Endothelial cell of umbilical vein (primary cell): ENCODE results near the gene ARFIP1. TPM values are rescaled to one million over a fixed set of nuclear protein-coding genes. Genes with fewer than 3 reads are reported as not detected.

ENCODE experiments used
- BruUV-seq: library from RNA; stranded (reverse); fragments of 400-500 nt; replicated peaks from 2 replicates; lab custom pipeline; 2021; lab: Mats Ljungman, UMichigan
- CTCF ChIA-PET: fragments of 300-600, 350-600 bp; sonication (Branson Sonifier 250); formaldehyde crosslinking; loops from one replicate; lab custom pipeline; 2021; ENCODE audit warnings: antibody characterized with exemption, inconsistent platforms; lab: Charles Lee
- POLR2A ChIA-PET: fragments of 300-600, 350-600 bp; sonication (Branson Sonifier 250); formaldehyde crosslinking; loops from one replicate; lab custom pipeline; 2021; ENCODE audit warnings: antibody characterized with exemption, inconsistent platforms; lab: Charles Lee
- DNase-seq: peaks from one replicate; pipeline ENCODE4 v3.0.0-alpha.2; 2011; ENCODE audit warnings: low read depth, low spot score
- FAIRE-seq: peaks from 2 replicates; lab custom pipeline; 2011; peaks lifted over from hg19 to GRCh38; lab: Jason Lieb, UNC
- H2AFZ ChIP-seq: 2 replicates; pipeline ENCODE4 v1.6.0; 2012; ENCODE audit warnings: low read depth, low read length, control low read depth, inconsistent platforms
- H3K27ac ChIP-seq: 2 replicates; pipeline ENCODE4 v1.5.1; 2011; ENCODE audit warnings: low read depth, mild to moderate bottlenecking, control low read depth, low read length, moderate library complexity; ENCODE audit not compliant: insufficient read depth
- H3K27me3 ChIP-seq, 2 experiments: 2 replicates each; pipeline versions ENCODE4 v1.6.0 to v1.6.1; 2011; ENCODE audit warnings: low read length in 2 of 2, mixed read lengths in 1 of 2; ENCODE audit not compliant: control insufficient read depth in 2 of 2, insufficient read depth in 2 of 2
- H3K36me3 ChIP-seq, 2 experiments: 2 replicates in 1 of 2; 3 replicates in 1 of 2; pipeline ENCODE4 v1.5.1; 2011; ENCODE audit warnings: low read length in 2 of 2, mild to moderate bottlenecking in 1 of 2, moderate library complexity in 1 of 2; ENCODE audit not compliant: control insufficient read depth in 2 of 2, insufficient read depth in 2 of 2; ENCODE audit errors: extremely low read depth in 1 of 2
- H3K4me1 ChIP-seq: 3 replicates; pipeline ENCODE4 v1.5.1; 2011; ENCODE audit warnings: mild to moderate bottlenecking, low read length; ENCODE audit not compliant: control insufficient read depth, insufficient read depth; ENCODE audit errors: extremely low read depth
- H3K4me2 ChIP-seq: 2 replicates; pipeline ENCODE4 v1.6.1; 2011; ENCODE audit warnings: low read length, control low read depth, mixed read lengths; ENCODE audit not compliant: insufficient read depth
- H3K4me3 ChIP-seq, 3 experiments: fragments of 200-600 bp in 1 of 3; sonication (generic), shearing (Covaris generic) in 1 of 3; replicated peaks in 1 of 3; 2 replicates each; pipeline ENCODE4 v1.5.1; 2011 to 2016; ENCODE audit warnings: control low read depth in 3 of 3, low read length in 3 of 3, mild to moderate bottlenecking in 2 of 3, inconsistent platforms in 1 of 3, low read depth in 1 of 3, moderate library complexity in 1 of 3; ENCODE audit not compliant: insufficient read depth in 1 of 3
- H3K79me2 ChIP-seq: 2 replicates; pipeline ENCODE4 v1.6.0; 2012; ENCODE audit warnings: low read length, inconsistent platforms; ENCODE audit not compliant: control insufficient read depth, insufficient read depth
- H3K9ac ChIP-seq: replicated peaks from 2 replicates; pipeline ENCODE3; 2011; ENCODE audit warnings: low read length, control low read depth; ENCODE audit not compliant: insufficient read depth; ENCODE audit errors: extremely low read depth
- H3K9me1 ChIP-seq: replicated peaks from 3 replicates; pipeline ENCODE4 v1.6.0; 2011; ENCODE audit warnings: mild to moderate bottlenecking, low read length; ENCODE audit not compliant: control insufficient read depth, insufficient read depth; ENCODE audit errors: extremely low read depth
- H3K9me3 ChIP-seq: replicated peaks from 2 replicates; pipeline ENCODE4 v1.5.1; 2012; ENCODE audit warnings: low read length, inconsistent platforms; ENCODE audit not compliant: control insufficient read depth, insufficient read depth
- H4K20me1 ChIP-seq: replicated peaks from 2 replicates; pipeline ENCODE3; 2011; ENCODE audit warnings: mild to moderate bottlenecking, low read length; ENCODE audit not compliant: control insufficient read depth, insufficient read depth; ENCODE audit errors: extremely low read depth
- EZH2 ChIP-seq: IDR thresholded peaks from 2 replicates; pipeline ENCODE4 v1.6.1; 2012; ENCODE audit warnings: borderline replicate concordance, low read depth, mild to moderate bottlenecking, moderate library complexity, low read length, inconsistent platforms; ENCODE audit not compliant: severe bottlenecking
- FOS ChIP-seq: IDR thresholded peaks from 2 replicates; pipeline ENCODE4 v1.6.1; 2011; ENCODE audit warnings: mild to moderate bottlenecking, low read length, moderate library complexity, borderline replicate concordance; ENCODE audit not compliant: insufficient read depth
- GATA2 ChIP-seq: IDR thresholded peaks from 2 replicates; pipeline ENCODE4 v1.7.0; 2011; ENCODE audit warnings: low read depth, mild to moderate bottlenecking, moderate library complexity, mixed read lengths, low read length; ENCODE audit not compliant: insufficient read length, insufficient read depth
- JUN ChIP-seq: IDR thresholded peaks from 2 replicates; pipeline ENCODE4 v1.6.1; 2011; ENCODE audit warnings: borderline replicate concordance, low read depth; ENCODE audit not compliant: insufficient read length, insufficient read depth
- MYC ChIP-seq: IDR thresholded peaks from one replicate; pipeline ENCODE4 v1.6.1; 2011; ENCODE audit warnings: mild to moderate bottlenecking, low read depth, low read length
- POLR2A ChIP-seq: IDR thresholded peaks from 2 replicates; pipeline ENCODE4 v1.6.1; 2012; ENCODE audit warnings: low read depth, mild to moderate bottlenecking, control low read depth, low read length
- POLR2AphosphoS5 ChIP-seq: IDR thresholded peaks from 2 replicates; pipeline ENCODE4 v1.6.1; 2012; ENCODE audit warnings: low read depth, mild to moderate bottlenecking, control low read depth, low read length, moderate library complexity; ENCODE audit not compliant: insufficient read depth
- dilution Hi-C: fragments of 300-500 bp; cut with MboI; formaldehyde crosslinking; loops from one replicate; pipeline ENCODE4 v1.15.0; 2019; ENCODE audit warnings: low sequenced_read_pairs; ENCODE audit not compliant: extremely low pct_ligation_motif_present
- intact Hi-C: fragments of 100-400 bp; cut with micrococcal nuclease; formaldehyde crosslinking; loops from one replicate; pipeline ENCODE4 v1.10.0; 2022
- polyA plus RNA-seq, 4 experiments: library from polyadenylated mRNA; depleted of rRNA in 3 of 4; stranded (reverse) in 3 of 4; unstranded in 1 of 4; fragments of >200 nt; gene quantifications; 2 replicates each; pipeline versions ENCODE4 v1.2.1 to v1.2.3, GENCODE V29; 2011 to 2012; ENCODE audit warnings: missing spikeins in 1 of 4
- total RNA-seq: library from RNA; stranded (reverse); gene quantifications from 2 replicates; pipeline ENCODE4 v1.2.3, GENCODE V29; 2021
- TF ChIP-seq, protein P1 (sequence below): IDR thresholded peaks from 2 replicates; pipeline ENCODE4 v1.6.1; 2011; ENCODE audit not compliant: insufficient read depth, insufficient read length
- TF ChIP-seq, protein P2 (sequence below), 2 donors: IDR thresholded peaks; 1 replicate in 1 of 2; 2 replicates in 1 of 2; pipeline ENCODE4 v1.5.1; 2011; ENCODE audit warnings: low read length in 2 of 2, mild to moderate bottlenecking in 2 of 2, moderate library complexity in 2 of 2, control low read depth in 1 of 2, inconsistent platforms in 1 of 2, low read depth in 1 of 2; ENCODE audit not compliant: insufficient read depth in 1 of 2; ENCODE audit errors: extremely low read depth in 1 of 2

The ARFIP1 gene
- total and polyA plus RNA-seq, 2 donors (not counting 3 experiments of a cell fraction or from before 2014, with no cell fraction given), result 10.0 to 24.2 TPM

DNA sequence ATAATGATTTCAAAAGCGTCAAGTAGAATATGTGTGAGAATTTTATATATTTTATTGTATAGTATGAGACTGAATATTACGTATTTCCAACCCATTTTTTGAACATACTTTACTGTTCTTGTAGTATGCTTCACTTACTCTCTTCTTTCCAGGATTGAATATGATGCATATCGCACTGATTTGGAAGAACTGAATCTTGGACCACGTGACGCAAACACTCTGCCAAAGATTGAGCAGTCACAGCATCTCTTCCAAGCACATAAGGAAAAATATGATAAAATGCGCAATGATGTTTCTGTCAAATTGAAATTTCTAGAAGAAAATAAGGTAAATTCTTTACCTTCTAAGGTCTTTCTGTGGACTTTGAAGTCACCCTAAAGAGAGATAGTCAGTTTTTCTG, 108.2 kb downstream of the ARFIP1 start:
- CTCF ChIA-PET, result interaction anchor here (1.5 kb wide), 1 partner anchor 195 kb away, joined by 3 read pairs; no protein-coding TSS in a partner anchor
- DNase-seq, result no peak

More for the DNA sequence above, 108.2 kb downstream of the ARFIP1 start:
- no peak for FAIRE-seq
- Histone ChIP-seq H3K9me1 (peaks cover 3% of the 10 kb centered on the region), H2AFZ (no peak overlapping the region), H3K27ac (no peak overlapping the region), H3K4me1 (no peaks in the 10 kb centered on the region), H3K27me3 (no peaks in the 10 kb centered on the region), H3K9ac (no peak overlapping the region), H3K4me2 (no peak overlapping the region), H3K4me3 (no peak overlapping the region), H4K20me1 (no peaks in the 10 kb centered on the region), H3K36me3 (peaks cover 0 to 2% of the 10 kb centered on the region in 2 experiments), H3K79me2 (no peaks in the 10 kb centered on the region), H3K9me3 (no peaks in the 10 kb centered on the region)
- TF ChIP-seq FOS, result no peak
- no peak for TF ChIP-seq POLR2A
- no peak for TF ChIP-seq MYC
- TF ChIP-seq EZH2, result no peak
- TF ChIP-seq, protein P1, sequence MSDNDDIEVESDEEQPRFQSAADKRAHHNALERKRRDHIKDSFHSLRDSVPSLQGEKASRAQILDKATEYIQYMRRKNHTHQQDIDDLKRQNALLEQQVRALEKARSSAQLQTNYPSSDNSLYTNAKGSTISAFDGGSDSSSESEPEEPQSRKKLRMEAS, result no peak
- TF ChIP-seq JUN, result no peak
- TF ChIP-seq POLR2AphosphoS5, result no peak
- TF ChIP-seq, protein P2, sequence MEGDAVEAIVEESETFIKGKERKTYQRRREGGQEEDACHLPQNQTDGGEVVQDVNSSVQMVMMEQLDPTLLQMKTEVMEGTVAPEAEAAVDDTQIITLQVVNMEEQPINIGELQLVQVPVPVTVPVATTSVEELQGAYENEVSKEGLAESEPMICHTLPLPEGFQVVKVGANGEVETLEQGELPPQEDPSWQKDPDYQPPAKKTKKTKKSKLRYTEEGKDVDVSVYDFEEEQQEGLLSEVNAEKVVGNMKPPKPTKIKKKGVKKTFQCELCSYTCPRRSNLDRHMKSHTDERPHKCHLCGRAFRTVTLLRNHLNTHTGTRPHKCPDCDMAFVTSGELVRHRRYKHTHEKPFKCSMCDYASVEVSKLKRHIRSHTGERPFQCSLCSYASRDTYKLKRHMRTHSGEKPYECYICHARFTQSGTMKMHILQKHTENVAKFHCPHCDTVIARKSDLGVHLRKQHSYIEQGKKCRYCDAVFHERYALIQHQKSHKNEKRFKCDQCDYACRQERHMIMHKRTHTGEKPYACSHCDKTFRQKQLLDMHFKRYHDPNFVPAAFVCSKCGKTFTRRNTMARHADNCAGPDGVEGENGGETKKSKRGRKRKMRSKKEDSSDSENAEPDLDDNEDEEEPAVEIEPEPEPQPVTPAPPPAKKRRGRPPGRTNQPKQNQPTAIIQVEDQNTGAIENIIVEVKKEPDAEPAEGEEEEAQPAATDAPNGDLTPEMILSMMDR (IDR thresholded peaks at IDR 0.05; ENCODE audit: extremely low read depth in 1 of 2, insufficient read depth in 1 of 2, low read depth in 1 of 2, low read length in 2 of 2), result no peak
- no peak for TF ChIP-seq GATA2
- intact Hi-C loops (no loop called here), dilution Hi-C loops (no loop called here)
- no TSS peak for BruUV-seq
- POLR2A ChIA-PET, result no interaction called here
